ENCODE measurements around the gene CYSLTR2.

Gene CYSLTR2

DNA sequence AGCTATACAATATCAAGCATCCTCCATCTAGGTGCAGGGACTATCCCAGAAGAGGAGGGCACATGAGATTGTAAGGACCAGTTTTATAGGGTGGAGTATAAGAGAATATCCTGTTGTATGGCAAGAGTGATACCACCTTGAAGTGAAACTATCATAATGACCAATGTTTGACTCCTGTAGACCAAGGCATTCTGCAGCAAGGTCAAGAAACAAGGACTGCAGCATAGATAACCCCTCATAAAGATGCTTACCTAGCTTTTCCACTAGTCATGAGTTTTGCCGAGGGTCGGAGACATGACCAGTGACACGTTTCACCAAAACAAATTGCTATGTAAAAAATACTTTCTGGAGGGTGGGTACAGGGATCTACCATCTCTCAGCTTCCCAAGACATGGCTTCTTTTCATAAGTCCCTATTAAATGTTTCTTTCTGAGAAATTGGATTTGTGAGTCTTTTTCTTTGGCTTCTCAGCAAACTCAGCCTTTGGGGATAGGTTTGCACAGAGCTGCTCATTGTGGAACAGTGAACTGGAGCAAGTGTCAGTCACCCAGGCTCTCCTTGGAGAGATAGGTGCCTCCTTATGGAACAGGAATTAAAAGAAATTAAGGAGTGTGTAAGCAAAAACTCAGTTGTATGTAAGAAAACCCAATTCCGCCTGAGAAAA lies 28.2 kb upstream of the CYSLTR2 start:
- in situ Hi-C loops (cut with HindIII; ENCODE audit: low sequenced_read_pairs), result no loop called here
- TF ChIP-seq, protein P1, sequence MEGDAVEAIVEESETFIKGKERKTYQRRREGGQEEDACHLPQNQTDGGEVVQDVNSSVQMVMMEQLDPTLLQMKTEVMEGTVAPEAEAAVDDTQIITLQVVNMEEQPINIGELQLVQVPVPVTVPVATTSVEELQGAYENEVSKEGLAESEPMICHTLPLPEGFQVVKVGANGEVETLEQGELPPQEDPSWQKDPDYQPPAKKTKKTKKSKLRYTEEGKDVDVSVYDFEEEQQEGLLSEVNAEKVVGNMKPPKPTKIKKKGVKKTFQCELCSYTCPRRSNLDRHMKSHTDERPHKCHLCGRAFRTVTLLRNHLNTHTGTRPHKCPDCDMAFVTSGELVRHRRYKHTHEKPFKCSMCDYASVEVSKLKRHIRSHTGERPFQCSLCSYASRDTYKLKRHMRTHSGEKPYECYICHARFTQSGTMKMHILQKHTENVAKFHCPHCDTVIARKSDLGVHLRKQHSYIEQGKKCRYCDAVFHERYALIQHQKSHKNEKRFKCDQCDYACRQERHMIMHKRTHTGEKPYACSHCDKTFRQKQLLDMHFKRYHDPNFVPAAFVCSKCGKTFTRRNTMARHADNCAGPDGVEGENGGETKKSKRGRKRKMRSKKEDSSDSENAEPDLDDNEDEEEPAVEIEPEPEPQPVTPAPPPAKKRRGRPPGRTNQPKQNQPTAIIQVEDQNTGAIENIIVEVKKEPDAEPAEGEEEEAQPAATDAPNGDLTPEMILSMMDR (IDR thresholded peaks at IDR 0.05; ENCODE audit: low read depth, low read length, missing control alignments), result no peak
- DNase-seq (ENCODE audit: low read depth), result no peak
- H3K4me3 ChIP-seq (ENCODE audit: low read depth, low read length), result no peak overlapping the region

DNA sequence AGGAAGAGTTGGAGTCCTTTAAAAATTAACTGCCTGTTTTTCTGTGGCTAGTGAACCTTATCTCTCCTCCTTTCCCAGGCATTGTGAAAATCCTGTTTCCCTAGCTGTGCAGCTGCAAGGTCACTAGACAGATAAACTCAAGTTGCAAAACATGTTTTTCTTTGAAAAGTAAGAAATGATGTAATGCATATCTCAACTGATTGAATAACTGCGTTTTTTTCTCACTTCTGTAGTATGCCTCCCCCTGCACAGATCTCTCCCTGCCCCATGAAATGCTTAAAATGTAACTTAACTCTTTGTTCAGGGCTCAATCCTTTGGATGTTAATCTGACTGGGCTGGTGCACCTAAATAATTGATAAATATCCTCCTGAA lies 27.7 kb upstream of the CYSLTR2 start:
- H3K4me3 ChIP-seq (ENCODE audit: low read depth, low read length), result no peak overlapping the region
- in situ Hi-C loops (cut with HindIII; ENCODE audit: low sequenced_read_pairs), result no loop called here
- DNase-seq (ENCODE audit: low read depth), result no peak
- TF ChIP-seq, protein P1 (IDR thresholded peaks at IDR 0.05; ENCODE audit: low read depth, low read length, missing control alignments), result no peak

DNA sequence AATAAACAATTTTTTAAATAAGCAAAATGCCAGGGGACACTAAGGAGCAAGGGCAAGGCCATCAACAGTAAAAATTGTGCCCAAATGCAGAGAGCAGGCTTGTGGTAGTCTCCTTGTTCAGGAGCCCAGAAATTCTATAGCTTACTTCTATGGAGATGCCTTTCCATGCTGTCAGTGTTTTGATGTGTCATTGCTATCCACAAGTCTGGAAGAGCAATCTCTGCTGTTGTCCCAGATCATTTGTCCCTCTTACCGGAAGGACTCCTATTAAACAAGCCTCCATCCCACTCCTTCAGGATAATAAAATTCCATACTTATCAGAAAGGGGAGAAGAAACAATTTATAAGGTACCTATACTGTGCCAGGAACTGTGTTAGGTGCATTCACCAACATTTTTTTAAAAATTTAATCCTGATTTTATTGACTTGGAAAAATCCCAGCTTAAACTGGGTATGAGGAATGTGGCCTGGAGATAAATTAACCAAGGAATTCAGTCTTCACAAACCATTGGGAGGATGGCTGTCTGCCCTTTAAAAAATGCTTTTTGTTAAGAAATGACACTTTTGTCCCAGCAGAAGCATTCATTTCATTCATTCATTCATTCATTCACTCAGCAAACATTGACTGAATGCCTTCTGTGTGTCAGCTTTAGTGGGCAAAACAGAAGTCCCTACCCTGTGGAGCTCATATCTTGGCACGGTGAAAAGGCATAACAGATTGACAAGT lies 26.8 kb upstream of the CYSLTR2 start:
- TF ChIP-seq, protein P1 (IDR thresholded peaks at IDR 0.05; ENCODE audit: low read depth, low read length, missing control alignments), result no peak
- DNase-seq (ENCODE audit: low read depth), result no peak

DNA sequence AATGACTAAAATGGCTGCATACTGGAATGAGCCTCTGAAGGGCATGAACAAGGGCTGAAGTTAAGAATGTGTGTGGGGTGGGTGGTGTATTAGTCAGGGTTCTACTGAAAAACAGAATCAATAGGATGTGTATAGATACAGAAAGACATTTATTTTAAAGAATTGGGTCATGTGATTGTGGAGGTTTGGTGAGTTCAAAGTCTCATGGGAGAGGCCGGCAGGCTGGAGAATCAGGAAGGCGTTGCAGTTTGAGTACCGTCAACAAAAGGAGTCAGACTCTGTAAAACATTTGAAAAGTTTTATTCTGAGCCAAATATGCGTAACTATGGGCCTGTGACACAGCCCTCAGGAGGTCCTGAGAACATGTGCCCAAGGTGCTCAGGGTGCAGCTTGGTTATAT lies 24.5 kb upstream of the CYSLTR2 start:
- TF ChIP-seq, protein P1 (IDR thresholded peaks at IDR 0.05; ENCODE audit: low read depth, low read length, missing control alignments), result no peak
- in situ Hi-C loops (cut with HindIII; ENCODE audit: low sequenced_read_pairs), result no loop called here
- no peak for DNase-seq (ENCODE audit: low read depth)
- no peak overlapping the region for H3K4me3 ChIP-seq (ENCODE audit: low read depth, low read length)

More for the DNA sequence above, 26.8 kb upstream of the CYSLTR2 start:
- in situ Hi-C loops (cut with HindIII; ENCODE audit: low sequenced_read_pairs), result no loop called here
- H3K4me3 ChIP-seq (ENCODE audit: low read depth, low read length), result no peak overlapping the region

DNA sequence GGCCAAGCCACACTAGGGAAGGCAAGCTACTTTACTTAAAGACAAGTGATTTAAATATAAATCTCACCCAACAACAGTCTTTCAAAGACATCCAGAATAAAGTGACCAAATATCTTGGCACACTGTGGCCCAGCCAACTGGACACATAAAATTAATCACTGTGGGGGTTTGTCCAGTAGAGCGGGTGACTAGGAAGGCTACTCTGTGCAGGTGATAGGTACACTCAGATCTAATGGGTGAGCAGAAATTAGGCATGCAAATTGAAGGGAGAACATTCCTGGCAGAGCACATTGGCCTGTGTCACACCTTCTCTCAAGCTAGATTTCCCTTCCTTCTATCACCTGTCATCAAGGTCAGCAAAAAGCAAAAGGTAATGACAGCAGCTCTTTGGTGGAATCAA lies 23.4 kb upstream of the CYSLTR2 start:
- DNase-seq (ENCODE audit: low read depth), result no peak
- in situ Hi-C loops (cut with HindIII; ENCODE audit: low sequenced_read_pairs), result no loop called here
- no peak overlapping the region for H3K4me3 ChIP-seq (ENCODE audit: low read depth, low read length)
- TF ChIP-seq, protein P1 (IDR thresholded peaks at IDR 0.05; ENCODE audit: low read depth, low read length, missing control alignments), result no peak

DNA sequence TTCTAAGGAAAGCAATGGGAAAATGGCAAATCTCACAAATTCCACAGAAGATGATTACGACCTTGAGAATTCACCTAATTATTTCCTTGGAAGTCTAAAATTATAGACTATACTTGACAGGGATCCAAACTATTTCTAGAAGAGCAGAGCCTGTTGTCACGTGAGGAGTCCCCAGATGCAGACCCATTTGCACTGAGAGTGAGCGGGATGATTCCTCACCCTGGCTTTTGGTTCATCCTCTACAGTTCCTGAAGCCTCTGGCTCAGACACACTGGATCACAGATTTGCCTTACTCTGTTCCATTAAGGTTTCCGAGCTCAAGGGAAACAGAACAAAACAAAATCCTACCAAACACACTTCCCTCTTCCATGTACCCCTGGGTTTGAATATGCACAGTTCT lies 23.0 kb upstream of the CYSLTR2 start:
- in situ Hi-C loops (cut with HindIII; ENCODE audit: low sequenced_read_pairs), result no loop called here
- DNase-seq (ENCODE audit: low read depth), result no peak
- TF ChIP-seq, protein P1 (IDR thresholded peaks at IDR 0.05; ENCODE audit: low read depth, low read length, missing control alignments), result no peak
- no peak overlapping the region for H3K4me3 ChIP-seq (ENCODE audit: low read depth, low read length)
